Neural cell (in vitro differentiated cells): ENCODE data around the gene DLGAP4. TPM values are rescaled to one million over a fixed set of nuclear protein-coding genes. Genes with fewer than 3 reads are reported as not detected.

Experiments
- H2AFZ ChIP-seq: fragments of 200-600, 300-800 bp; sonication (generic), shearing (Covaris generic); 2 replicates; pipeline ENCODE4 v1.6.0; 2014; ENCODE audit warnings: low read depth, mild to moderate bottlenecking, antibody characterized with exemption, low read length, moderate library complexity
- H3F3A ChIP-seq: fragments of 200-600 bp; shearing (Covaris generic); 2 replicates; pipeline ENCODE4 v1.6.1; 2016; ENCODE audit warnings: mild to moderate bottlenecking, moderate library complexity, mixed read lengths, antibody characterized with exemption, low read length; ENCODE audit not compliant: insufficient read depth, poor library complexity, severe bottlenecking
- H3K27ac ChIP-seq: fragments of 200-600, 300-800 bp; sonication (generic), shearing (Covaris generic); 2 replicates; pipeline ENCODE4 v1.5.1; 2014; ENCODE audit warnings: mild to moderate bottlenecking, low read length, moderate library complexity
- H3K27me3 ChIP-seq: fragments of 300-800, 200-600 bp; sonication (generic), shearing (Covaris generic); 2 replicates; pipeline ENCODE4 v1.6.0; 2014; ENCODE audit warnings: mild to moderate bottlenecking, low read depth, low read length, moderate library complexity; ENCODE audit not compliant: insufficient read depth
- H3K36me3 ChIP-seq: fragments of 300-800, 200-600 bp; sonication (generic), shearing (Covaris generic); 2 replicates; pipeline ENCODE4 v1.5.1; 2014; ENCODE audit warnings: mild to moderate bottlenecking, antibody characterized with exemption, low read length, moderate library complexity; ENCODE audit not compliant: insufficient read depth
- H3K4me2 ChIP-seq: fragments of 300-800, 200-600 bp; sonication (generic), shearing (Covaris generic); 2 replicates; pipeline ENCODE4 v1.6.0; 2014; ENCODE audit warnings: mild to moderate bottlenecking, low read length
- H3K4me3 ChIP-seq: fragments of 300-800, 200-600 bp; sonication (generic), shearing (Covaris generic); 2 replicates; pipeline ENCODE4 v1.5.1; 2014; ENCODE audit warnings: mild to moderate bottlenecking, low read length, moderate library complexity
- H3K79me2 ChIP-seq: fragments of 200-600 bp; shearing (Covaris generic); replicated peaks from 2 replicates; pipeline ENCODE4 v1.6.0; 2014; ENCODE audit warnings: mild to moderate bottlenecking, low read length, moderate library complexity; ENCODE audit not compliant: insufficient read depth
- H3K9ac ChIP-seq: fragments of 300-800, 200-600 bp; sonication (generic), shearing (Covaris generic); 2 replicates; pipeline ENCODE4 v1.6.1; 2016; ENCODE audit warnings: mild to moderate bottlenecking, low read length, mixed read lengths
- H3K9me2 ChIP-seq: fragments of 200-600 bp; shearing (Covaris generic); 2 replicates; pipeline ENCODE4 v1.6.1; 2016; ENCODE audit warnings: mild to moderate bottlenecking, low read length, mixed read lengths; ENCODE audit not compliant: insufficient read depth
- H3K9me3 ChIP-seq: fragments of 200-600, 300-800 bp; sonication (generic), shearing (Covaris generic); 2 replicates; pipeline ENCODE4 v1.6.1; 2016; ENCODE audit warnings: mild to moderate bottlenecking, mixed run types, low read length, moderate library complexity, mixed read lengths
- H4K20me1 ChIP-seq: fragments of 200-600 bp; shearing (Covaris generic); 2 replicates; pipeline ENCODE4 v1.6.1; 2016; ENCODE audit warnings: mild to moderate bottlenecking, mixed run types; ENCODE audit not compliant: insufficient read depth
- CTCF ChIP-seq: fragments of 450-650 bp; IDR thresholded peaks from 2 replicates; pipeline ENCODE4 v1.5.1; 2014; ENCODE audit warnings: antibody characterized with exemption, mild to moderate bottlenecking, moderate library complexity; ENCODE audit not compliant: poor library complexity, severe bottlenecking
- EP300 ChIP-seq: fragments of 450-650 bp; conservative IDR thresholded peaks from 2 replicates; pipeline ENCODE4 v1.6.1; 2014; ENCODE audit warnings: antibody characterized with exemption, mild to moderate bottlenecking, moderate library complexity; ENCODE audit not compliant: poor library complexity, severe bottlenecking
- EZH2 ChIP-seq: fragments of 200-600, 300-800 bp; shearing (Covaris generic), sonication (generic); IDR thresholded peaks from 2 replicates; pipeline ENCODE4 v1.6.1; 2014; ENCODE audit warnings: antibody characterized with exemption, low read length, borderline replicate concordance, mild to moderate bottlenecking; ENCODE audit not compliant: insufficient read depth, poor library complexity, severe bottlenecking
- MXI1 ChIP-seq: fragments of 450-650 bp; conservative IDR thresholded peaks from 2 replicates; pipeline ENCODE4 v1.6.1; 2014; ENCODE audit warnings: antibody characterized with exemption, mild to moderate bottlenecking; ENCODE audit not compliant: poor library complexity, severe bottlenecking
- POLR2AphosphoS5 ChIP-seq: IDR thresholded peaks from 2 replicates; pipeline ENCODE4 v1.6.1; 2012
- RAD21 ChIP-seq: fragments of 450-650 bp; conservative IDR thresholded peaks from 2 replicates; pipeline ENCODE4 v1.6.1; 2014; ENCODE audit warnings: antibody characterized with exemption, mild to moderate bottlenecking, moderate library complexity
- REST ChIP-seq: IDR thresholded peaks from 2 replicates; pipeline ENCODE4 v1.6.1; 2012; ENCODE audit warnings: borderline replicate concordance
- SMC3 ChIP-seq: fragments of 450-650 bp; conservative IDR thresholded peaks from 2 replicates; pipeline ENCODE4 v1.6.1; 2014; ENCODE audit warnings: antibody characterized with exemption, mild to moderate bottlenecking, moderate library complexity; ENCODE audit not compliant: poor library complexity
- TAF1 ChIP-seq: IDR thresholded peaks from 2 replicates; pipeline ENCODE4 v1.6.1; 2012; ENCODE audit warnings: low read depth
- polyA plus RNA-seq: library from polyadenylated mRNA; depleted of rRNA; stranded (reverse); fragments of >200 nt; gene quantifications from 2 replicates; pipeline ENCODE4 v1.2.3, GENCODE V29; 2014

Gene DLGAP4
- polyA plus RNA-seq, 1 donor from 2014 or later = 31.2 TPM

GRCh38 chr20:36368869-36369268, 62.7 kb downstream of the DLGAP4 start:
- Histone ChIP-seq H3F3A (no peaks in the 10 kb centered on the region), H2AFZ (no peak overlapping the region), H3K27me3 (no peaks in the 10 kb centered on the region), H3K79me2 (no peaks in the 10 kb centered on the region), H3K36me3 (no peaks in the 10 kb centered on the region), H3K9ac (no peak overlapping the region), H3K27ac (no peak overlapping the region), H3K4me3 (no peak overlapping the region), H3K9me3 (no peaks in the 10 kb centered on the region), H3K4me2 (no peak overlapping the region), H4K20me1 (no peaks in the 10 kb centered on the region), H3K9me2 (no peaks in the 10 kb centered on the region)
- TF ChIP-seq REST (no peak), TAF1 (no peak), SMC3 (no peak), POLR2AphosphoS5 (no peak), EP300 (no peak), EZH2 (no peak), MXI1 (no peak), RAD21 (no peak), CTCF (no peak)

DNA sequence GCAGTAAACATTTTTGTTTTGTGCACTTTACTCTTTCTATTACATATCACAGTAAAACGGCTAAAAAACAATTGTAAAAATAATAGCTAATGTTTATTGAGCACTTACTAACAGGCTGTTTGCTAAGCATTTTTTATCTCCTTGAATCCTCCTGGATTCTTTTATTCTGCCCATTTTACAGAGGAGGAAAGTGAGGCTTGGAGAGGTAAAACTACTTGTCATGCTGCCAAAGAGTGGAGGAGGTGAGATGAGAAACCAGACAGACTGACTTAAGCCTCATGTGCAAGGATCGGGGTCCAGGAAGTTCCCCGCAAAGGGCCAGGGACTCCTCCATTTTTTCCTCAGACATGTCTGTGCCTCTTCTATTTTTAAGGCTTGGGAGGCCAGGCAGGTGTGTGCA, 63.6 kb downstream of the DLGAP4 start:
- no peaks in the 10 kb centered on the region for H4K20me1 ChIP-seq
- H3K9me3 ChIP-seq = no peaks in the 10 kb centered on the region
- H3F3A ChIP-seq = no peaks in the 10 kb centered on the region
- no peak for TF ChIP-seq MXI1
- no peak for TF ChIP-seq EP300
- no peaks in the 10 kb centered on the region for H3K27me3 ChIP-seq
- no peak overlapping the region for H3K9ac ChIP-seq
- no peak overlapping the region for H3K4me3 ChIP-seq
- no peaks in the 10 kb centered on the region for H3K36me3 ChIP-seq
- no peak overlapping the region for H3K27ac ChIP-seq
- H3K4me2 ChIP-seq = no peak overlapping the region
- H3K9me2 ChIP-seq = no peaks in the 10 kb centered on the region
- no peaks in the 10 kb centered on the region for H3K79me2 ChIP-seq
- H2AFZ ChIP-seq = no peak overlapping the region
